HepG2 (cell line): Measurements from ENCODE around the gene GABBR2. TPM values are rescaled to one million over a fixed set of nuclear protein-coding genes. Genes with fewer than 3 reads are reported as not detected.

Experiments
- ATAC-seq: fragments of 200-7000 bp; cut with Tn5 transposase; 3 replicates; pipeline ENCODE4 v1.9.1; 2020; ENCODE audit warnings: mild to moderate bottlenecking, moderate library complexity
- BruUV-seq: library from RNA; stranded (reverse); fragments of 400-500 nt; replicated peaks from 2 replicates; lab custom pipeline; 2021; lab: Mats Ljungman, UMichigan
- CTCF ChIA-PET: fragments of 300-600 bp; formaldehyde crosslinking; extraction: SDS; loops from one replicate; lab custom pipeline; 2021; ENCODE audit warnings: low total read pairs, inconsistent platforms, low intra/inter-chr PET ratio; lab: Yijun Ruan, JAX
- POLR2A ChIA-PET: fragments of 350-600 bp; sonication (Branson Sonifier 250); formaldehyde crosslinking; loops from one replicate; lab custom pipeline; 2020; ENCODE audit warnings: antibody characterized with exemption, inconsistent platforms; lab: Yijun Ruan, JAX
- DNase-seq: peaks from one replicate; pipeline ENCODE4 v3.0.0-alpha.2; 2015; ENCODE audit warnings: low spot score
- FAIRE-seq: peaks from 3 replicates; lab custom pipeline; 2011; peaks lifted over from hg19 to GRCh38; lab: Jason Lieb, UNC
- H2AFZ ChIP-seq: one replicate; pipeline ENCODE4 v1.6.1; 2011; ENCODE audit warnings: low read length, inconsistent platforms
- H3K27ac ChIP-seq: fragments of 300-600 bp; 3 replicates; pipeline ENCODE4 v1.8.0; 2011; ENCODE audit warnings: mixed run types, mild to moderate bottlenecking, mixed read lengths, low read length, inconsistent platforms; ENCODE audit not compliant: insufficient read depth; ENCODE audit errors: extremely low read length
- H3K27me3 ChIP-seq, 2 experiments: fragments of 200-600 bp in 1 of 2; 2 replicates in 1 of 2; 3 replicates in 1 of 2; pipeline versions ENCODE4 v1.6.0 to v1.8.0; 2011; ENCODE audit warnings: low read length in 2 of 2, mild to moderate bottlenecking in 2 of 2, moderate library complexity in 2 of 2, inconsistent platforms in 1 of 2; ENCODE audit not compliant: insufficient read depth in 2 of 2, control insufficient read depth in 1 of 2
- H3K36me3 ChIP-seq, 2 experiments: fragments of 200-600 bp in 1 of 2; replicated peaks in 1 of 2; 2 replicates in 1 of 2; 3 replicates in 1 of 2; pipeline versions ENCODE4 v1.5.1 to v1.8.0; 2011; ENCODE audit warnings: low read length in 2 of 2, inconsistent platforms in 1 of 2; ENCODE audit not compliant: insufficient read depth in 2 of 2, control insufficient read depth in 1 of 2
- H3K4me1 ChIP-seq: 2 replicates; pipeline ENCODE4 v1.5.1; 2012; ENCODE audit warnings: low read length, inconsistent platforms; ENCODE audit not compliant: insufficient read depth
- H3K4me2 ChIP-seq: 2 replicates; pipeline ENCODE4 v1.6.0; 2011; ENCODE audit warnings: low read depth, low read length, inconsistent platforms
- H3K4me3 ChIP-seq, 3 experiments: fragments of 200-600 bp in 1 of 3; sonication (generic), shearing (Covaris generic) in 1 of 3; replicated peaks in 1 of 3; 2 replicates each; pipeline ENCODE4 v1.5.1; 2011 to 2016; ENCODE audit warnings: low read length in 3 of 3, inconsistent platforms in 2 of 3, low read depth in 2 of 3, mild to moderate bottlenecking in 2 of 3, control low read depth in 1 of 3, mixed read lengths in 1 of 3; ENCODE audit not compliant: insufficient read depth in 1 of 3
- H3K79me2 ChIP-seq: one replicate; pipeline ENCODE4 v1.6.1; 2011; ENCODE audit warnings: low read length, inconsistent platforms; ENCODE audit not compliant: insufficient read depth
- H3K9ac ChIP-seq: 2 replicates; pipeline ENCODE4 v1.6.0; 2011; ENCODE audit warnings: mild to moderate bottlenecking, low read depth, low read length, inconsistent platforms; ENCODE audit not compliant: insufficient read depth
- H3K9me3 ChIP-seq: 2 replicates; pipeline ENCODE4 v1.5.1; 2012; ENCODE audit warnings: mild to moderate bottlenecking, low read length
- H4K20me1 ChIP-seq: 2 replicates; pipeline ENCODE4 v1.6.0; 2011; ENCODE audit warnings: inconsistent platforms, mild to moderate bottlenecking, low read length, moderate library complexity; ENCODE audit not compliant: insufficient read depth
- RELA ChIP-seq: sonication (generic); formaldehyde crosslinking; IDR thresholded peaks from 2 replicates; pipeline ENCODE4 v1.4.0; 2020; ENCODE audit warnings: missing genetic modification reagents
- TBX2 ChIP-seq: sonication (generic); formaldehyde crosslinking; IDR thresholded peaks from 2 replicates; pipeline ENCODE4 v1.5.0; 2020; ENCODE audit warnings: missing genetic modification reagents, mild to moderate bottlenecking, borderline replicate concordance
- TBX3 ChIP-seq: fragments of 450-650 bp; IDR thresholded peaks from 2 replicates; pipeline ENCODE4 v1.6.1; 2017; ENCODE audit warnings: antibody characterized with exemption, mild to moderate bottlenecking, inconsistent platforms, borderline replicate concordance
- ZEB1 ChIP-seq: IDR thresholded peaks from 2 replicates; pipeline ENCODE4 v1.6.1; 2012; ENCODE audit warnings: mild to moderate bottlenecking, low read depth, inconsistent platforms; ENCODE audit not compliant: insufficient replicate concordance
- WGBS: methylation state at CpG from one replicate; pipeline ENCODE4 v1.1.6; 2017; ENCODE audit warnings: low lambda C conversion rate; 5-methylcytosine and 5-hydroxymethylcytosine counted together
- in situ Hi-C: cut with HindIII; loops from 2 replicates; pipeline ENCODE4 v1.10.0; 2017; ENCODE audit warnings: low pct_unique_long_range_greater_than_20kb; ENCODE audit not compliant: extremely low pct_ligation_motif_present
- intact Hi-C: fragments of 100-400 bp; cut with micrococcal nuclease; formaldehyde crosslinking; loops from one replicate; pipeline ENCODE4 v1.10.0; 2022; ENCODE audit not compliant: unreplicated experiment
- polyA plus RNA-seq, 8 experiments: library from polyadenylated mRNA; depleted of rRNA in 3 of 8; stranded (reverse) in 7 of 8; unstranded in 1 of 8; fragments of >200 nt; fragmentation: Illumina TruSeq in 4 of 8; extraction: Trizol in 4 of 8; gene quantifications; 2 replicates each; pipeline versions ENCODE4 v1.2.1 to v1.2.3, GENCODE V29; 2011 to 2016; ENCODE audit warnings: low read depth in 4 of 8, missing spikeins in 1 of 8, mixed read lengths in 1 of 8; ENCODE audit not compliant: insufficient read depth in 1 of 8
- total RNA-seq, 5 experiments: library from RNA; depleted of rRNA; stranded (reverse); fragments of >200 nt; fragmentation: Illumina TruSeq; extraction: Trizol; gene quantifications; 2 replicates each; pipeline ENCODE4 v1.2.3, GENCODE V29; 2016; ENCODE audit warnings: low read depth in 1 of 5
- TF ChIP-seq, protein P1 (sequence below): sonication (generic); formaldehyde crosslinking; IDR thresholded peaks from 2 replicates; pipeline ENCODE4 v1.4.0; 2020; ENCODE audit warnings: low read depth, mild to moderate bottlenecking, missing genetic modification reagents
- TF ChIP-seq, protein P2 (sequence below): sonication (generic); formaldehyde crosslinking; IDR thresholded peaks from 2 replicates; pipeline ENCODE4 v1.4.0; 2020; ENCODE audit warnings: mild to moderate bottlenecking, missing genetic modification reagents

The GABBR2 gene
- total and polyA plus RNA-seq, 2 of the 13 experiments (the other 11 are each of a cell fraction or from before 2014, with no cell fraction given) = 0.02 TPM; not detected in 1

DNA sequence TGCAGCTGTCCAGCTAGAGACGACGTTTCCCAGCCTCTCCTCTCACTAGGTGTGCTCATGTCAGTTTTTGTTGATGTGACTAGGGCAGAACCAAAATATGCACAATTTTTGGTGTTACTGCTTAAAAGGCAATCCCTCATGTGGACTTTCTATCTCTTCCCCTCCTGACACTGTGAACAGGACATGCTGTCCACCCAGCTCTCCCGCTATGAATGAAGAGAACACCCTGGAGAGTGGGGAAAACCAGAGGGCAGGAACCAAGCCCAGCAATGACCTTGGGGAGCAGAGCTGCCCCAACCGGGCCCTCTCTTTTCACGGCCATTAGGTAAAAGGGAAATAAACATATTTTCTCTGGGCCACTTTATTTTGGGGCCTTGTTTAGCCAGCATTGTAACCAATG lies 406.6 kb downstream of the GABBR2 start:
- no peaks in the 10 kb centered on the region for H3K79me2 ChIP-seq
- H3K4me1 ChIP-seq = no peaks in the 10 kb centered on the region
- ChIA-PET POLR2A (no interaction called here), CTCF (no interaction called here)
- in situ Hi-C loops = no loop called here
- no peak overlapping the region for H2AFZ ChIP-seq
- no peaks in the 10 kb centered on the region for H4K20me1 ChIP-seq
- intact Hi-C loops = no loop called here
- BruUV-seq = no TSS peak
- H3K36me3 ChIP-seq = no peaks in the 10 kb centered on the region
- no peak overlapping the region for H3K27ac ChIP-seq
- no peak for TF ChIP-seq TBX3
- TF ChIP-seq, protein P1, sequence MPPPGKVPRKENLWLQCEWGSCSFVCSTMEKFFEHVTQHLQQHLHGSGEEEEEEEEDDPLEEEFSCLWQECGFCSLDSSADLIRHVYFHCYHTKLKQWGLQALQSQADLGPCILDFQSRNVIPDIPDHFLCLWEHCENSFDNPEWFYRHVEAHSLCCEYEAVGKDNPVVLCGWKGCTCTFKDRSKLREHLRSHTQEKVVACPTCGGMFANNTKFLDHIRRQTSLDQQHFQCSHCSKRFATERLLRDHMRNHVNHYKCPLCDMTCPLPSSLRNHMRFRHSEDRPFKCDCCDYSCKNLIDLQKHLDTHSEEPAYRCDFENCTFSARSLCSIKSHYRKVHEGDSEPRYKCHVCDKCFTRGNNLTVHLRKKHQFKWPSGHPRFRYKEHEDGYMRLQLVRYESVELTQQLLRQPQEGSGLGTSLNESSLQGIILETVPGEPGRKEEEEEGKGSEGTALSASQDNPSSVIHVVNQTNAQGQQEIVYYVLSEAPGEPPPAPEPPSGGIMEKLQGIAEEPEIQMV = no peak
- TF ChIP-seq TBX2 (CRISPR knock-in tag) = no peak
- TF ChIP-seq, protein P2, sequence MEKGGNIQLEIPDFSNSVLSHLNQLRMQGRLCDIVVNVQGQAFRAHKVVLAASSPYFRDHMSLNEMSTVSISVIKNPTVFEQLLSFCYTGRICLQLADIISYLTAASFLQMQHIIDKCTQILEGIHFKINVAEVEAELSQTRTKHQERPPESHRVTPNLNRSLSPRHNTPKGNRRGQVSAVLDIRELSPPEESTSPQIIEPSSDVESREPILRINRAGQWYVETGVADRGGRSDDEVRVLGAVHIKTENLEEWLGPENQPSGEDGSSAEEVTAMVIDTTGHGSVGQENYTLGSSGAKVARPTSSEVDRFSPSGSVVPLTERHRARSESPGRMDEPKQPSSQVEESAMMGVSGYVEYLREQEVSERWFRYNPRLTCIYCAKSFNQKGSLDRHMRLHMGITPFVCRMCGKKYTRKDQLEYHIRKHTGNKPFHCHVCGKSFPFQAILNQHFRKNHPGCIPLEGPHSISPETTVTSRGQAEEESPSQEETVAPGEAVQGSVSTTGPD (CRISPR knock-in tag) = no peak
- no peak for TF ChIP-seq RELA
- no peak for TF ChIP-seq ZEB1
- no peak overlapping the region for H3K4me3 ChIP-seq
- ATAC-seq (no peak), FAIRE-seq (no peak), DNase-seq (no peak)
- H3K9ac ChIP-seq = no peak overlapping the region
- H3K27me3 ChIP-seq = peaks cover 0 to 10% of the 10 kb centered on the region in 2 experiments; a peak in 2 of 5 replicates
- H3K9me3 ChIP-seq = no peaks in the 10 kb centered on the region
- no peak overlapping the region for H3K4me2 ChIP-seq
- whole genome bisulfite sequencing = 55% methylated on average over 5 of the region's 5 CpGs
